NAMALWA (cell line): ENCODE results near the gene MAML3.
A peak's percentile ranks its signal among the peaks of the same experiment; 100 is the strongest.

Experiments used
- DNase-seq: peaks from one replicate; pipeline ENCODE4 v3.0.0-alpha.2; 2015; ENCODE audit warnings: low spot score

Gene MAML3

DNA sequence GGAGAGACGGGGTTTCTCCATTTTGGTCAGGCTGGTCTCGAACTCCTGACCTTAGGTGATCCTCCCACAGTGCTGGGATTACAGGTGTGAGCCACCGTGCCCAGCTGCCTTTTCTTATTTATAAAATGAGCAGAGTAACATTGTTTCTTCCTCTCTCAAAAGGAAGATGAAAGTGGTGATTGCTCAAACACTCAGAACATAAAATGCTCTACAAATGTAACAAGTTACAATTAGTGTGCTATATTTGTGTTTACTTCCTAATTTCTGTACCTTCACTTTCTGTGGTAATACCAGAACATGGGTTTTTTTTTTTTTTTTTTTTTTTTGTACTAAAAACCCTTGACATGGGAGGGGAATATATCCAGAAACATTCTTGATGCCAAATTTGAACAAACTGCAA is 290.5 kb downstream of the MAML3 start:
- DNase-seq: no peak

DNA sequence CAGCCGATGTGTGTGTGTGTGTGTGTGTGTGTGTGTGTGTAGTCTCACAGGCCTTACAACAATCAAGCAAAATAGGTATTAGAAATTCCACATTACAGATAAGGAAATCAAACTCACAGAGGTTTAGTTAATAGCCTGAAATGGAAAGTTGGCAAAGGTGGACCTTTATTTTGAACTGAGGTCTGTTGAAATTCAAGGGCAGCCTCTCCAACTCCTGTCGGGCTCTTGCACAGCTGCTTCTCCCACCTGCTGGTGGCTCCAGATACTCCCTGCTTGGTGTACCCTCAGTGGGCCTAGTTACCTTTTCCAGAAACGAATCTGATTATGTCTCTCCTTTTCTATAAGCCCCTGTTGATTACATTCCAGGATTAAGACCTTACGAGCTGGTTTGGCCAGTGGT is 292.5 kb downstream of the MAML3 start:
- DNase-seq: no peak

GRCh38 chr4:139860435-139861024 is 293.5 kb downstream of the MAML3 start:
- DNase-seq: no peak

- no peak for DNase-seq
These were observed 294.1 kb downstream of the MAML3 start for GRCh38 chr4:139859876-139860275.

- DNase-seq: no peak
These were observed 295.4 kb downstream of the MAML3 start for GRCh38 chr4:139858436-139859205.

DNA sequence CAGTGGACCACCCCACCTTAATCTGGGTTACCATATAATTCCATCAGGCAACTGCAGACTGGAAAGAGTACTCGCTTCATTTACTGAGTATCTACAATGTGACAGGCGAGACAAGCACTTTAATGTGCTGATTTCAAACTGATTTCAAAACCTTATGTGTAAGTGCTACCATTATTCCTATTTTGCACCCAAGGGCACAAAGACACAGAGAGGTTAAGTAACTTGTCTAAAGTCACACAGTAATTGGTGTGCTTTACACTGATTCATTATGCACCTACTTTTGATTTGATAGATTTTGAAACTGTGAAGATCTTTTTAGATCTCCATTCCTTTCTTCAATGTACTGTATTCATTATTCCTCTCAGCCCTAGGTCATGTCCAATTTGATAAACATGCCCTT is 296.0 kb downstream of the MAML3 start:
- no peak for DNase-seq

DNA sequence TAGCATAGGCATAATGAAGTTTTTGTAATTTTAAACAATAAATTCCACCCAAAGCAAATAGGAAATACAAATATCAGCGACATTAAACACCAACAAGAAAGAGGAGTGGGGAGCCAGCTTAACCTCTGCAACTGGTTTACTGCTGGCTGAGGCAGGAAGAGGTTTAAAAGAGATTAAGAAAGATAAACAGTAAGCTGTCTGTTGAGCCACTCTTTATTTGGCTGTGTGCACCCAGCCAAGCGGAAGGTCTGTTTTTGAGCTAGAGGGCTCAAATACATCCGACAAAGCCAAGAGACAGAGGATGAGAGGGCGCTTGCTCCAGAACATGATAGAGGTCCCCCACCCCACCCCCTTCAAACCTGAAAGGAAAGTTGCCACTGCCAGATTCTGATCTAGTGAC is 297.0 kb downstream of the MAML3 start:
- peak; percentile 9 for DNase-seq

- DNase-seq: no peak
These were observed 299.1 kb downstream of the MAML3 start for GRCh38 chr4:139854668-139855403.

DNA sequence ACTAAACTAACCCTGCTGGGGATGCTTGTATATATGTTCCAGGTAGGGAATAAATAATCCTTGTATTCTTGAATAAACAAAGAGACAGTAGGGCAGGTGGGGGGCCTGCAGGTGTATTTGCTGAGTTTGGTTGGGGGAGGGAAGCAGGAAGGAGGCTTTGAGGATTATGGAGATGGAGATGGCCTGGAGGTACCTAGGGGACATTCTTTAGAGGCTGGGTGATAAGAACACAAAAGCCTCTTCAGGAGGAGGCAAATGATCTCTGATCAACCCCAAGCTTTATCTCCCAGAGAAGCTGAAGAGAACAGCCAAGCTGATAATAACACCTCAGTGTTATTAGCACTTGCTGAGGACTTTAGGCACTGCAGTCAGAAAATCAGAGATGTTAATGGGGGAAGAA is 300.7 kb downstream of the MAML3 start:
- no peak for DNase-seq

- DNase-seq: no peak
These were observed 301.2 kb downstream of the MAML3 start for GRCh38 chr4:139852612-139853269.

DNA sequence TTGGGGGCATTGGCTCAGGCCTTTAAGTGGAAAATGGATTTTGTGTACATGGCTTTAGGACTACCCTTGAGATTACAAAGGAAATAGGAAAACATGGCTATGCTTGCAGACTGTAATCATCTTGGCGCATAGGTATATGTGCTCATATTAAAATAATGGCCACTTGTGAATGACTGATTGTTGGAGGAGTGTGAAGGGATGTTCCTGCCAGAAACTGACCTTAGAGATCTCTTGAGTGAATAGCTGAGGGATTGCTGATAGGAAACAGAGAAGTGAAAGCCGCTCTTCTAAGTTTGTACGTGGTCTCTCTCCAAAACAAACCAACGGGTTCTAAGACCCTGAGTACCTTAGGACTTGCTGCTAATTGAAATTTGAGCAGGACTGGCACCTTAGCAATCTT is 302.3 kb downstream of the MAML3 start:
- no peak for DNase-seq

DNA sequence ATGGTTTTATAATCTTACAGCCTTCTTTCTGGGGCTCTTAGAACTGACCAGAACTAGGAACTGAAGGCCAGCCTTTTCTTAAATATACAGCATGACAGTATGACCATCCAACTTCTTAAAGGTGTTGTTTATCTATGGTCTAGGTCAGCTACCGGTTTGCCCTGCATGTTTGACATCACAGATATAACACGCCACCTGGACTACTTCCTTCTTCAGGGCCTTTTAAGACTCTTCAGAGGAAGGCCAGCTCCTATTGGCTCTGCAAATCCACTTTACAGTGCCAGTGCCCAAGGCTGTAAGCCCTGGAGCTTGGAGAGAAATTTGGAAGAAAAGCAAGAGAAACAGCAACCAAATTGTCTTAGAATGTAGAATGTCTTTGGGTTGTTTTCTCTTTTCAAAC is 302.9 kb downstream of the MAML3 start:
- DNase-seq: no peak

DNA sequence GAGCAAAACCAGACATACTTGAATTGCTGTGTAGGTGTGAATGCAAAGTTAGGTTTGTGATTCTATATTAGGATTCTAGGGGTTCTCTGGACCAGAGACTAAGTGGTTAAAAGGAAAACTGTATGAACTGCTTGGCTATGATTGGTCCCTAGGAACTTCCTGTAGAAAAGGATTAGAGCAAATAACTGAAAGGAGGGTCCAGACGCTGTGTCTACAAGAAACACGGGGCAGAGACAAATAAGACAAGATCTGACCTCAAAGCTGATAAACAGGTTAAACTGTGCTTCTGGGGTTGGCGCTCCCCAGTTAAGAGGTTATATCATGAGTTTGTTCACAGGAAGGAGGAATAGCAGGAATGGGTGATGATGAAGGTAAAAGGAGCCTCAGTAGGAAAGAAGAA is 304.8 kb downstream of the MAML3 start:
- DNase-seq: no peak

DNA sequence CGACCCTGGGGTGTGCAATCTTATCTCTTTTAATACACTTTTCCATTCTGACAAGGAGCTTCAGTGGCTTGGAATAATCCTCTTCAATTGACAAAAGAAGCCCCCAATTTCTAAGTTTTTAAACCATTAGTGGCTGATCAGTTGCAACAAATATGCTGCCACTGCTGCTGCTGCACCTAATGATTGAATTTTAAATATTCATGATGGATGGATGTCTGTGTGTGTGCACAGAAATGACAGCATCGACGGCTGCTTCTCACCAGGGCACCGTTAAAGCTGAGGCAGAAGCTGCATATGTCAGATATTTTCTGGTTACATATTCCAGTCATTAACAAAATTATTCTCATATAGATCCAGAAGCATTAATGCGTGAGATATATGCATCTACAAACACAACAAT is 306.0 kb downstream of the MAML3 start:
- no peak for DNase-seq

DNA sequence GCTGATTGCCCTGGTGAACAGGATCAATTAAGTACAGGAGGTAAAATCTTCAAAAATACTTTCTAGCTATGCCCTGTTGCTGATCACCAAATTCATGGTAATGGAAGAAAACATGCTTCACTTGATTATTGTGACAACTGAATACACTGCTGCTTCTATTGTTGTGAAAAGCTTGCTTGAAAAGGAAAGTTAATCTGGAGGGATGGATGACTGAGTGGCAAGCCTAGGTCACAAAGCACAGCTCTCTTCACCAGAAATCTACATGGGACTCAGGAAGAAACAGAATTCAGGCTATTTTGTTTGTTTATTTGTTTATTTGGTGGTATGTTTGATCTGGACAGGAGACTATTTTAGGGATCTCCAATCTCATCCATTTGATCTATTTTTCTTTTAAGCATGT is 306.4 kb downstream of the MAML3 start:
- no peak for DNase-seq

DNA sequence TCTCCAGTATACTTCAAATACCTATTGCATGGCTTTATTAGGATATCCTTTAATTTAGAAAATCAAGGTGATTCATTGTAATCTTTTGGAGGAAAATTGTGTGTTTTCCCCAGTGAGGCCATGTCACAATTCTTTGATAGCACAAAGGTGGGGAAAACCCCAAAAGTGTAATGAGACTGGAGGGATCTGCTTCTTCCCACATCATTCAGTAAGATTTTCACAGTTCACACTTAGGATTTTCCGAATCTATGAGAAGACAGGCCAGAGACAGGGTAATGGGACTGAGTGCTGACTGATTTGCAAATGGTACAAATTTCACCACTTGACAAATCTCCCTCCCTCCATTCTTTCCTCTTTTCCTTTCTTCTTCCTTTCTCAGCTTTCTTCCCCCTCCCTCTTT is 307.2 kb downstream of the MAML3 start:
- DNase-seq: no peak

DNA sequence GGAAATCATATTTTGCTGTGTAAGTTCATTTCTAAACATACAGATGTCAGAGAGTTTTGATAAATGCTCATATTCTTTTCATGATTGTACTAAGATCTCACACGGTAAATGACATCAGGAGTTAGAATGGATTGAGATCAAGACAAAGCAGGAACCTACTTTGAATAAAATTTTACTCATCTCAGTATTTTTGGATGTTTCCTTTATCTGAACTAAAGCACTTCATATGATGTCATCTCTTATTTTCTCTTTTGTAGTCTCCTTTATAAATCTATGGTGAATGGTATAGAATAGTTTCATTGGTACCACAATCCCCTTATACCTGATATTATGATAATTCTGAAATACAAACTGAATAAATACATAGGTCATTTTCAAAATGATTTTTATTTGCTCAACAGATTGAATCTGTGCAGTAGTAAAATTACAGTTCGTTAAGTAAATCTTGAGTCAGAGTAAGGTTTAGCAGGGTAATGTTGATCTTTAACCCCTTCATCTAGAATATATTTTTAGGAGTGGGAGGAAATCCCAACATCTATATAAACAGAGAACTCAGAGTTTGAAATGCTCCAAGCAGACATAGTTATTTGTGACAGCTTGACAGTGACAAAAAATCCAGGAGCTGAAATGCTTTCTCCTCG is 308.4 kb downstream of the MAML3 start:
- no peak for DNase-seq

DNA sequence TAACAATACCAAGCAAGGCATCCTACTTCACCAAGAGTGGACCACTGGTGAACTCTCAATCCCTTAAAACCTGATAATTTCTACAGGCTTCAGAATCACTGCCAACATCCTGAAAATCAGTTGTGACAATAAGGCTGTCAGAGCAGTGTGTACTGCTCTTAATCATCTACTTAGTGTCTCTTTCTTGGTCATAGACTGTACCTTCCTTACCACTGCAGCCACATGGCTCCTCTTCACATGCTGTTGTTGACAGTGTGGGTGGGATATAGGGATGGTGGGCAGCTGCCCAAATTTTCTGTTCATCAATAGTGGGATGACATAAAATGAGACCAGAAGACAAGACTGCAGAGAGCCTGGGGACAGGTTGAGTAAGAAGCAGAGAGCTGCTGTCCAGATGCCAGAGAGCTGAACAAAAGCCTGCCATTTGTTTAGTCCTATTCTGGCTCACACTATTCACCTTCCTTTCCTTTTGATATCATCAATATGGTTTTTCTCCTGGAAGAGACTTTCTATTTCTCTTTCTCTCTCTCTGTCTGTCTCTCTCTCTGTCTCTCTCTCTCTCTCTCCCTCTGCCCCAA is 309.4 kb downstream of the MAML3 start:
- no peak for DNase-seq

GRCh38 chr4:139844057-139844456 is 309.9 kb downstream of the MAML3 start:
- no peak for DNase-seq

GRCh38 chr4:139843641-139844040 is 310.3 kb downstream of the MAML3 start:
- no peak for DNase-seq

DNA sequence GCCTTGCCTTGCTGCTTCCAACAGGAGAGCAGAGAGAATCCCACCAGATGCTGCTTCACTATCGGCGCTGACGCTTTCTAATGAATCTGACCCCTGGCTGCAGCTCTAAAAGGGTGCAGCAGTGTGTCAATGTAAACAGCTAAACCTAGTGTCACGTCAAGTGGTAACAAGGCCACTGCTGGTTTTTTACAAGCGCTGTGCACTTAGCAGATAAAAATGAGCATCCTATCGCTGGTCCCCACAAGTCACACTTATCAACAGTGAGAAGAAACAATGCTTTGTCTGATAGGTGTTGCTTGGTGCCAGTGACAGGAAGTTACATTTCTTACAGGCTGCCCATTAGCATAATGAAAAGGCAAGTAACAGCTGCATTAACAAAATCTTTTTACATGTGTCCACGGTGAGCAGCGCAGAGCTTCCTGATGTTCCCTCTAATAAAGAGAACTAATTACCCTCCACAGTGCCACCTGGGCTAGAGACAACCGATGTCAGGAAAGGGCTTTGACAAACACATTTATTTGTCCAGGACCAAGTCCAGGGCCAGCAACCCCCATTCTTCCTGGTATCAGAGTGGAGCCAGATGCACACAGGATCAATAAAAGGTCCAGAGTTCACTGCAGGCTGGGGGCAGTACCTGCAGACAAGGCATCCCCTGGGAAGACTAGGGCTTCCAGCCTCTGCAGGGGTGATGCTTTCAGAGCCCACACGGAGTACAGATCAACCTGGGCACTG is 312.4 kb downstream of the MAML3 start:
- no peak for DNase-seq
